GM19397 (cell line): ENCODE results near the gene TMA16.
A peak's percentile ranks its signal among the peaks of the same experiment; 100 is the strongest.
"Not testable (repeated sequence)": the region's sequence is repeated elsewhere in the genome, so short reads cannot be mapped to it uniquely, and the experiment has no call there.

Experiments
- ATAC-seq: cut with Tn5 transposase; IDR thresholded peaks from one replicate; pipeline ENCODE4 v1.9.1; 2021; ENCODE audit warnings: mild to moderate bottlenecking, moderate library complexity; ENCODE audit not compliant: unreplicated experiment

TMA16 gene

GRCh38 chr4:163494360-163495241, at the start of gene TMA16:
Gene TMA16 (plus strand): TSS chr4:163494690. CDS start chr4:163494802, 112 bp downstream.
- peak; percentile 89 for ATAC-seq

DNA sequence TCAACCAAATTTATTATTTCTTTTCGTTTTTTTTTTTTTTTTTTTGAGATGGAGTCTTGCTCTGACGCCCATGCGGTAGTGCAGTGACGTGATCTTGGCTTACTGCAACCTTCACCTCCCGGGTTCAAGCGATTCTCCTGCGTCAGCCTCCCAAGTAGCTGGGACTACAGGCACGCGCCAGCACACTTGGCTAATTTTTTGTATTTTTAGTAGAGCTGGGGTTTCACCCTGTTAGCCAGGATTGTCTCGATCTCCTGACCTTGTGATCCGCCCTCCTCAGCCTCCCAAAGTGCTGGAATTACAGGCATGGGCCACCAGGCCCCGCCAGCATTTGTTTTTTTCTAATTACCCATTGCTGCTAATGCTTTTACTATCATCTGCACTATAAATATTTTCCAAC, 47.5 kb upstream of the TMA16 start:
- ATAC-seq, result not testable (repeated sequence)

GRCh38 chr4:163447481-163447880, 47.0 kb upstream of the TMA16 start:
- ATAC-seq, result no peak

DNA sequence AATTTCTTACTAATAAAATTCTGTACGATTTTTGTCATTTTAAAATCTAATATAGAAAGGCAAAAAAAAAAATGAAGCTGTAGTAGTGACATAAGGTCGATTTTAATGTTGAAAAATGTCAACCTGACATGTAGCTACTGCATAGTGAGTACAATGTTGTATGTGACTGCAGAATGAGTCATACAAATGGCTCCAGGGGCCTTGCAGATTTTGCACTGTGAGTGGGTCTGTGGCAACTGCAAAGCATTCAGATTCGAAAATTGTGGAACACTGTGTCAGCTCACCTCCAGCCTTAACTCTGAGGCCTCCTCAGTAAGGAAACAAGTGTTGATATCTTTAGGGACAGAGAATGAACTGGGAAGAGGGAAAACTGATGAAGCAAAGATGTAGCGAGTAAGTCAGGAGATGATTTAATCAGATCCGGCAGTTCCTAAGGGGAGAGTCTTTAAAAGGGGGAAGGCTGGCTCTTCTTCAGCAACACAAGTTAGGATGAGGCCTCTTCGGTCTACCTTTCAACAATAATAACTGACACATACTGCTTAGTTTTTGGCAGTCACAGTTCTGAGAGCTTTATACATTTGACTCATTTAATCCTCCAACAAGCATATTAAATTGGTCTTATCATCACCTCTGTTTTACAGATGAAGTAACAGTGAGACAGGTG, 45.8 kb upstream of the TMA16 start:
- ATAC-seq, result no peak

GRCh38 chr4:163462556-163462955, 31.9 kb upstream of the TMA16 start:
- ATAC-seq, result no peak

- ATAC-seq, result no peak
Measured at GRCh38 chr4:163467082-163467770, 27.3 kb upstream of the TMA16 start.

DNA sequence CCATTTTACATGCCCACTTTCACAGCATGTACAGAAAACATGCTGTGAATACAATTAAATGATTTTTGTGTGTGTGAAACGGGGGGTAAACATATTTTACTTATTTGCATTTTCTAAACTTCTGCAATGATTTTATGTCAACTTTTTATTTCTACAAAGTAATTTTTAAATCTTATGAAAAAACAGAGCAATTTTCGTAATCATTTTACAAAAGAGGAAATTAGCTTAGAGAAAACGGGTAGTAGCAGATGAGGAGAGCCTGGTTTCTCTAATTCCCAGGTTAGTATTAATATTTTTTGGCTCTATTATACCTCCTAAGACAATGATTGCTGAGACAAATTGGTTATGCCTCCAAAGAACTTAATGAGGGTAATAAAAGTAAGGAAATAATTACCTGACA, 24.1 kb upstream of the TMA16 start:
- ATAC-seq, result no peak

DNA sequence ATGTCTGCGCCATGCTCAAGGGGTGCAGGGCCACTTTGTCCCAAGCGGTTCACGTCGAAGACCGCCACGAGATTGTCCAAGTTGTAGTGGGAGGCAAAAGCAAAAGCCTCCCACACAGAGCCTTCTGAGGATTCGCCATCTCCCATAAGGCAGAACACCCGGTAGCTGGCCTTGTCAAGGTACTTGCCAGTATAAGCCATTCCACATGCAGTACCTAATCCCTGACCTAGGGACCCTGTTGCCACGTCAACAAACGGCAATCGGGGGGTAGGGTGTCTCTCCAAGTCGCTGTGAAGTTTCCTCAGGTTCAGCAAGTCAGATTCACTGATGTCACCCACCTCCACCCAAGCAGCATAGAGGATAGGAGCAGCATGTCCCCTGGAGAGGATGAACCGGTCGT, 21.4 kb upstream of the TMA16 start:
- no peak for ATAC-seq

GRCh38 chr4:163473576-163473975, 20.9 kb upstream of the TMA16 start, which contains the start of gene TKTL2:
Gene TKTL2 (minus strand): TSS chr4:163473754. CDS start chr4:163473734, 20 bp downstream.
- no peak for ATAC-seq

DNA sequence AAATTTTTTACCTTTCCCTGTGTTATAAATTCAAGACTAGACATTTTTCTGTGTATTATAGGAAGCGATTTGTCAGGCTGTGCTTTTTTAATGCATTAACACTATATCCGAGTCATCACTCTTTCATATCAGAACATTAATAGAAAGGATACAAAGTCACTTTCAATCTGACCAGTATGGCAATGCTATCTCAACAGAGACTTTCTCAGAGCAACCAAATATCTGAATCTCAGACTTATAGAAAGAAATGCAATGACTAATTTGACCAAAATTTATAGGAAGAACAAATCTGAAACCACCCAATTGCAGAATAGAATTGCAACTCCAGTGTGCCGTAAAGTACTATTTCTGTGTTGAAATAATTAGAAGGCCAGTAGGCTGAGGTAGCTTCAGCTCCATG, 20.5 kb upstream of the TMA16 start:
- ATAC-seq, result no peak

GRCh38 chr4:163476761-163477438, 17.6 kb upstream of the TMA16 start:
- no peak for ATAC-seq

- ATAC-seq, result no peak
Measured at GRCh38 chr4:163482190-163482589, 12.3 kb upstream of the TMA16 start.

- no peak for ATAC-seq
Measured at GRCh38 chr4:163484906-163485305, 9.6 kb upstream of the TMA16 start.

GRCh38 chr4:163485589-163485988, 8.9 kb upstream of the TMA16 start:
- no peak for ATAC-seq

DNA sequence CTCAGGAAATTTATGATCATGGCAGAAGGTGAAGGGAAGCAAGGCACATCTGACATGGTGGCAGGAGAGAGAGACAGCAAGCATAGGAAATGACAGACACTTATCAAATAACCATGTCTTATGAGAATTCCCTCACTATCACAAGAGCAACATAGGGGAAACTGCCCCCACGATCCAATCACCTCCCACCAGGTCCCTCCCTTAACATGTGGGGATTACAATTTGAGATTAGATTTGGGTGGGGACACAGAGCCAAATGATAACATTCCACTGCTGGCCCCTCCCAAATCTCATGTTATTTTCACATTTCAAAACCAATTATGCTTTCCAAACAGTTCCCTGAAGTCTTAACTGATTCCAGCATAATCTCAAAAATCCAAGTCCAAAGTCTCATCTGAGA, 8.2 kb upstream of the TMA16 start:
- no peak for ATAC-seq

GRCh38 chr4:163489929-163490328, 4.6 kb upstream of the TMA16 start:
- no peak for ATAC-seq

DNA sequence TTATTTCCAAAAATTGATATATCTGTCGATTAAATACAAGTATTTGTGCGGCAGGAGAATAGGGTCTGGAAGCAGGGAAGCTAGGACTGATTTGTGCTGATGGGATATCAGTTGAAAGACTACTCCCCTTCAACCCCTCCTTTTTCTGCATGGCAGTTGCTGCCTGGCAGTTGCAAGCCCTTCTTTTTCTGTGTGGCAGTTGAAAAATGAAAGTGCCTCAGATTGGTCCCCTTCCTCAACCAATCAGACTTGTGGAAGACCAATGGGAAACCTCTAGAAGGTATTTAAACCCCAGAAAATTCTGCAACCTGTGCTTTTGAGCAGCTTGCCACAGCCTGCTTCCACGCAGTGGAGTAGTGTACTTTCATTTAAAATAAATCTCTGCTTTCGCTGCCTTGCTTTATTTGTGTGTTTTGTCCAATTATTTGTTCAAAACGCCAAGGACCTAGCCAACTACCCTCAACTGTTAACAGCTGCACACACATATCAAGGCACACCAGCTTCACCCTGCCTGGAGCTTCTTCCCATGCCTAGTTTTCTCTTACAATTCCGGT, 1.5 kb upstream of the TMA16 start:
- no peak for ATAC-seq

DNA sequence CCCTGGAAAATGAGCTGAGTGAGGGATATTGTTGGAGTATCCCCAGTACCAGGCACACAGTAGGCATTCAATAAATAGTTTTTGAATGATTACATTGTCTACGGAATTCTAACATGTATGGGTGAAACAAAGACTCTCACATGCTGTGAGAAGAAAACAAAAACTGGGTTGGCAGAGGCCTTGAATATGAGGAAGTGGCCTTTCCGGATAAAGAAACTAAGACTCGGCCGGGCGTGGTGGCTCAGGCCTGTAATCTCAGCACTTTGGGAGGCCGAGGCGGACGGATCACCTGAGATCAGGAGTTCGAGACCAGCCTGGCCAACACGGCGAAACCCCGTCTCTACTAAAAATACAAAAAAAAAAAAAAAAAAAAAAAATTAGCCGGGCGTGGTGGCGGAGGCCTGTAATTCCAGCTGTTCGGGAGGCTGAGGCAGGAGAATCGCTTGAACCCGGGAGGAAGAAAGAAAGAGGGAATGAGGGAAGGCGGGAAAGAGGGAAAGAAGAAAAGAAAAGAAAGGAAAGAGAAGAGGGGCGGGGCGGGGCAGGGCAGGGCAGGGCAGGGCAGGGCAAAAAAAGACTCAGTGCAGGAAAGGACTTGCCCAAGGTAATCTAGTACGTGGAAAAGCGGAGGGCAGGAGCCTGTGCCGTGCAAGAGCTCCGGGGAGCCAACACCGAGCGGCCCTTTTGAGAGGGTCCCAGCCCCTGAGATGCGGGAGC, 689 bp upstream of the TMA16 start:
- no peak for ATAC-seq

GRCh38 chr4:163495900-163496299, 1.4 kb downstream of the TMA16 start:
- no peak for ATAC-seq

DNA sequence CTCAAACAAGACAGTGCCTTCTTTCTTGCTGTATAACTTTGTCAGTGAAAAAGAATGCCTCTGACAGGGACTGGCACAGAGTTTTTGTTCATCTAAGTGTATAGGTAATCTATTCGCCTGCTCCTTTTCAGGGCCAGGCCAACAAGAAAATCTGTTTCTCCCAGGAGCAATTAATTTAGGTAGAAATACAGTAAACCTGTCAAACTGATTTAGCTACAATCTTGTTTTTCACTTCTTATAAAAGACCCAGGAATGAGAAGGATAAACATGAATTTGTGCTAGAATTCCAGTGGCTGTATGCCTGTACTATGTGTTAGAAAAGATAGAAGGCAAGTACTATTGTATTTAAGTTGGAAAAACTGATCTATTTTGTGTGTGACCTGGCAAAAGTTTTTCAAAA, 6.1 kb downstream of the TMA16 start:
- ATAC-seq, result no peak
